CD4-positive, alpha-beta T cell treated with Interleukin-2 at 100 ng/mL for 4 hours (primary cell): ENCODE results near the gene RPL37A.

Experiments
- DNase-seq: peaks from one replicate; pipeline ENCODE4 v3.0.0-alpha.2; 2020; ENCODE audit warnings: low spot score

The RPL37A gene

GRCh38 chr2:216490061-216490460, 8.6 kb upstream of the RPL37A start:
- no peak for DNase-seq

DNA sequence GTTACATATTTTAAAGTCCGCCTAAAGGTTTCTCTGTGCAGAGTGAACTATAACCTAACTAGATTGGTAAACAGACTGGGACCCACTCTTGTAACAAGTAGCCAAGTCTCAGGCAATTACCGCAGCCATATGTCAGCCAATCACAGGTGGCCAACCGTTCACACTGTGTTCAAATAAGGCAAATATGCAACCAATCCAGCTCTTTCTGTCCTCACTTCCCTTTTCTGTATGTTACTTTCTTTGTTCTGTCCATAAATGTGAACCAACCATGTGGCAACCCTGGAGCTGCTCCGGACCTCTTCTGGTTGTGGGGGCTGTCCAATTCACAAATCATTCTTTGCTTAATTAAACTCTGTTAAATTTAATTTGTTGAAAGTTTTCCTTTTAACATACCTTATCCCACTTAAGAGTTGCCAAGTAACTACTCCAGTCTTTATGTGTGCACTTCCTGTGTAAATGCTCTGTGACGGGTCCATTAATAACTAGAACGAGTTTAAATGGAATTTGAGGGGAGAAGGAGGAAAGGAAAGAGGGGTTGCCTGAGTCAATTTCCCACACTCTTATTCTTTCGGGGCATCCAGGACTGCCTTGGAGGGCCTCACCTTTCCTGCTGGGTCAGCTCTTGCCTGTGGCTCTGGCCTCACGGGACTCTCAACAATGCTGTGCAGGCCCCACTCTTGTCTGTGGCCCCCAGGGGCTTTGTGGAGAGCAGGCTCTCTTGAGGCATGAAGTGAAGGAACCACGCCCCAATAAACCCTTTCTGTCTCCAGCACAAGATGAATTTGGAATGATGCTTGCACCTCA, 6.6 kb upstream of the RPL37A start:
- no peak for DNase-seq

DNA sequence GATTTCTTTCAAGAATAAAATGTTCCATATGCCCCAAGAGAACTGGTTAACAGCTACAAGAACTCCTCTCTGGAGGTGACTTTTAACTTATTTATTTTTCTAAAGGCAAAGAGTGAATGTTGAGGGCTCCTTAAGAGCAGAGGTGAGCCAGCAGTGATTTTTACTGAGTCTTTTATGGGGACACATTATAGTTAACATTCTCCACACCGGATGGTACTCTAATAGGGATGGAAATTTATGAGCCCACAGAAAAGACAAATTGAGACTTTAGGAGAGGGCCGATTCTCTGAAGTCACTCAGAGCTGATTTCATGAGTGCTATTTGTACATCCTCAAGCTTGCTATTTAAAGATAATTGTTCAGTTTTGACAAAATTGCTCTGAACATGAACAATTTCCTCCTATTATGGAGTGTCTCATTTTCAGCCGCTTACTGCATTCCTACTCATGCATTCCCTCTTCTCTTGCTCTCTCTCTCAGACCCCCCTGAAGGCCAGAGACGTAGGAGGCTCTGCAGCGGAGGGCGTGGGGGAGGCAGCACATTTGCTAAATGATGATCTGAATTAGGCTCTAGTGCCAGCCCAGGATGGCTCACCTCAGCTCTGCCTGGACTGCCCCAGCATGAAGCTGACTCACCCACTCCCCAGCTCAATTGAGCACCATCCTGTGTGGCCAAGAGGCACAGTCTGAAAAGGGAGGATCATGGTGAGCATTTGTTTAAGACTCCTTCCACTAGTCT, 5.9 kb upstream of the RPL37A start:
- DNase-seq, result no peak

DNA sequence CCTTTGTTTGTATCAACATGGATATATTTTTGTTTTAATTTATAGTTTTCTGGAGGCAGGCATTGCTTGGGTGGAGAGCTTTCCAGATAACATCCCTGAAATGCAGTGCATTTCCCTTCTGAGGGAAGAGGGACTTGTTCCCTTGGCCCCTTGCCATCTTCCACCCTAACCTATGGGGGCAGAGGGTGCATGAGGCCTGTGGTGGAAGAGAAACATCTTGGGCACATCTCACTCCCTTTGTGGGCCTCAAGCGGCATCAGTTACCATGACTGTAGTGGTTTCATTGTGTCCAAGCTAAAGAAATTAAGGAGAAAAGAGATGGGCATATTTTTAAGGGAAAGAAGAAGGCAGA, 5.3 kb upstream of the RPL37A start:
- no peak for DNase-seq

GRCh38 chr2:216495656-216496055, 3.0 kb upstream of the RPL37A start:
- no peak for DNase-seq

DNA sequence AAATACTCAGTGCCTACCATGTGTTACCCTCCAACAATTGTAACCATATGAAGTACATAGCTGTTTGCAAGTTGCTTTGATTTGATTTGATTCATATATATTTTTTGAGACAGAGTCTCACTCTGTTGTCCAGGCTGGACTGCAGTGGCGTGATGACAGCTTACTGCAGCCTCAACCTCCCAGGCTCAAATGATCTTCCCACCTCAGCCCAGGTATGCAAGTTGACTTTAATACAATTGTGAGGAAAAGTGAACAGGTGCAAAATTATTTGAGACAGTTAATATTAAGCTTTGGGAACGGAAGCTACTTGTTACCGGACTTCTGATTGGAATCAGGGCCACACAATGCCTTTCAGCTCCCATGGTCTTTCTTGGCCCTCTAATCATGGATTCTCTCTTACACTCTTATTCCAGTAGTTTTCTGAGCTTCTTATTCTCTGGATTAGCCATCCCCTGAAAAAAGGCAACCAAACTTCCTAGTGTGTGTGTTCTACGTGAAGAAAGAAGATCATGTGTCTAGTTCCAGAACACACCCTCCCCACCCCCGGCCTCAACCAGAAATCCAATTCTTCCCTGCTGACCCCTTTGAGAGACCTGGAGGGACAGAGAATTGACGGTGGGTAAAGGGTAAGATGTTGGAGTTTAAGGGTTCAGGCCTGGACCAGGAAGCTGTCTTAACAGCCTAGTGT, 1.1 kb upstream of the RPL37A start:
- no peak for DNase-seq

- DNase-seq, result no peak
These were observed 620 bp upstream of the RPL37A start for GRCh38 chr2:216498070-216498378.

DNA sequence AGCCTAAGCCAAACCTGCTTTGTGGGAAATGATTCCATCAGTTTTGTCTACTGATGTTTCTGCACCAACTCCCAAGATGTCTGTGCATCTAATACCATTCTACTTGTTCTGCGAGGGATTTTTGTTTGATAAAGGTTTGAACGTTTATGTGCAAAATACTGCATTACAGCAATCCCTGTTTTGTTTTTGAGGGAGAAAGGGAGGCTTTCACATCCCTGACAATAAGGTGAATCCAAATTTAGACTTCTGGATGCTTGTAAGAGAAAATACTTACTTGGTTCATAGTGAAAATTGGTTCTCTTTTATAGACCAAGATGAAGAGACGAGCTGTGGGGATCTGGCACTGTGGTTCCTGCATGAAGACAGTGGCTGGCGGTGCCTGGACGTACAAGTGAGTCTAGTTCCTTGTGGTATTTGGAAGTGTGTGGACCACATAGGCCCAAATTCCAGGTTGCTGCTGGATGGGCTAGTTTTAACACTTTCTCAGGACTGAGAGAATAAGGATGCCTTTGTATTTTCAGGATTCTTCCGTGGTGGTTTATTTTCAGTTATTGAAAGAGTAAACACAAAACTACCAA, 1.1 kb downstream of the RPL37A start:
- DNase-seq, result no peak

DNA sequence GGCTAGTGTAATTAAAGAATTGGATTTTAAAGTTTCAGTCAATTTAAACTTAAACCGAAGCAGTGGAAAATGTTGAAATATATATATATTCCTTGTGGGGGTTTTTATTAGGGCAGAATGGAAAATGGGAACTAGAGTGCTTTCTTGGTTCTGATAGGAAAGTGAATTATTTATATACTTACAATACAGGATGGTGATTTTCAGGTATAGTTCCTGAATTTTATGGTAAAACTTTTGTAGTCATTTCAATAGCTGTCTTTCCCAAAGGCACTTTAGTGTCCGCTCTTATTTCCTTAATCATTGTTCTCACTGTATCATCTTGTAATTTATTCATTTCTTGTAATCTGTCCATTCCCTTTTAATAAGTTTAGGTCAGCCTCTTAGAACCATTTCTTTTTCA, 1.9 kb downstream of the RPL37A start:
- no peak for DNase-seq

DNA sequence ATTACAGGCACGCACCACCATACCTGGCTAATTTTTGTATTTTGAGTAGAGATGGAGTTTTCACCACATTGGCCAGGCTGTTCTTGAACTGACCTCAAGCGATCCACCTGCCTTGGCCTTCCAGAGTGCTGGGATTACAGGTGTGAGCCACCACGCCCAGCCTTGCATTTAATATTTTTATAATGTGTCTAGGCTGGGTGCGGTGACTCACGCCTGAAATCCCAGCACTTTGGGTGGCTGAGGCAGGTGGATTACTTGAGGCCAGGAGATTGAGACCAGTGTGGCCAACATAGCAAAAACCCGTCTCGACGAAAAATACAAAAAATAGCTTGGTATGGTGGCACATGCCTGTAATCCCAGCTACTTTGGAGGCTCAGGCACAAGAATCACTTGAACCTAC, 3.2 kb downstream of the RPL37A start:
- DNase-seq, result no peak

GRCh38 chr2:216502381-216503158, 3.9 kb downstream of the RPL37A start:
- no peak for DNase-seq

DNA sequence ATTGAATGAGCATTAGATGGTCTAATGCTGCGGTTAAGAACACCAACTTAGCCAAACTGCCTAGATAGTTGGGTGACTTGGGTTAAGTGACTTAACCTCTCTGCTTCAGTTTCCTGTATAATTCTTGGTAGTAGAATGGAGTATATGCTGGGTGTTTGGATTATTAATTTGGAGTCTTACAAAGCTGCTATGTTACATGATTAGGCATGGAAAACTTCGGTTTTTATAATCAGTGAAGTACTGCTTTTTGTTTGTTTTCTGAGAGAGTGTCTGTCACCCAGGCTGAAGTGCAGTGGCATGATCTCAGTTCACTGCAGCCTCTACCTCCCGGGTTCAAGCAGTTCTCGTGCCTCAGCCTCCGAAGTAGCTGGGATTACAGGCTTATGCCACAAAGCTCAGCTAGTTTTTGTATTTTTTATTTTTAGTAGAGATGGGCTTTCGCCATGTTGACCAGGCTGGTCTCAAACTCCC, 4.5 kb downstream of the RPL37A start:
- no peak for DNase-seq

- DNase-seq, result no peak
These were observed 5.2 kb downstream of the RPL37A start for GRCh38 chr2:216503697-216504375.

- no peak for DNase-seq
These were observed 5.7 kb downstream of the RPL37A start for GRCh38 chr2:216504376-216504762.

GRCh38 chr2:216505133-216506106, 6.8 kb downstream of the RPL37A start:
- DNase-seq, result no peak

DNA sequence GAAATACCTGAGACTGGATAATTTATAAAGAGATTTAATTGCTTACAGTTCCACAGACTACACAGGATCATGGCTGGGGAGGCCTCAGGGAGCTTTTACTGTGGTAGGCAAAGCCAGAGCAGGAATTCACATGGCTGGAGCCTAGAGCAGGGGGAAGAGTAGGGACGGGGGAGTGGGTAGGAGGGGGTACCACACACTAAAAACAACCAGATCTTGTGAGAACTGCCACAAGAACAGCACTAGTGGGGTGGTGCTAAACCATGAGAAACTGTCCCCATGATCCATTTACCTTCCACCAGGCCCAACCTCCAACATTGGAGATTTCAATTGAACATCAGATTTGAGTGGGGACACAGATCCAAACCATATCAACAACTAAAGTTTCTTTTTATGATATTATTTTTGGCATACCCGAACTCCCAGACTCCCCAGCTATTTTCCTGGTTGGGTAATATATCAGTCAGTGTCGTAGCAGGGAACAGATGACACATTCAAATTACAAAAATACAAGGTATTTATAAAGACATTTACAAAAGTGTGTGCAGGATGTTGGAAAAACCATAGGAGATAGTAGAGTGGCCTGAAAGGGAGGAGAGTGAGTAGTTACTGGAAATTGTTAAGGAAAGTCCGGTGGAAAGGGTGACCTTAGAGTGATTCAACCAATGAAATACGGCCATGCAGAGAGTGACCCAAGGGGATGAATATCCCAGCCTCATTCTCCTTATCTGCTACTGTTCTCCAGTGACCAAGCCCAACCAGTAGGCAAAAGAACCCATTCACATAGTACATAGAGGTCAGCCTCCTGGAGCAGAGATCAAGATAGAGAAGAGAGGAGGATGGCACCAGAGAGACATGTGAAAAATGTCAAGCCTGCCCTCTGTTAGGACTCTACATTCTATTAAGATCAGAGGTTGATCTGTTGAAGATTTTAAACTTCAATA, 8.8 kb downstream of the RPL37A start:
- no peak for DNase-seq

GRCh38 chr2:216508229-216508628, 9.6 kb downstream of the RPL37A start:
- no peak for DNase-seq

GRCh38 chr2:216516730-216517350, 18.2 kb downstream of the RPL37A start:
- no peak for DNase-seq
